HG02884 (cell line): ENCODE data around the gene EEFSEC.

Experiments used
- ATAC-seq: cut with Tn5 transposase; IDR thresholded peaks from one replicate; pipeline ENCODE4 v1.9.1; 2021; ENCODE audit warnings: mild to moderate bottlenecking, moderate library complexity; ENCODE audit not compliant: unreplicated experiment

Gene EEFSEC

DNA sequence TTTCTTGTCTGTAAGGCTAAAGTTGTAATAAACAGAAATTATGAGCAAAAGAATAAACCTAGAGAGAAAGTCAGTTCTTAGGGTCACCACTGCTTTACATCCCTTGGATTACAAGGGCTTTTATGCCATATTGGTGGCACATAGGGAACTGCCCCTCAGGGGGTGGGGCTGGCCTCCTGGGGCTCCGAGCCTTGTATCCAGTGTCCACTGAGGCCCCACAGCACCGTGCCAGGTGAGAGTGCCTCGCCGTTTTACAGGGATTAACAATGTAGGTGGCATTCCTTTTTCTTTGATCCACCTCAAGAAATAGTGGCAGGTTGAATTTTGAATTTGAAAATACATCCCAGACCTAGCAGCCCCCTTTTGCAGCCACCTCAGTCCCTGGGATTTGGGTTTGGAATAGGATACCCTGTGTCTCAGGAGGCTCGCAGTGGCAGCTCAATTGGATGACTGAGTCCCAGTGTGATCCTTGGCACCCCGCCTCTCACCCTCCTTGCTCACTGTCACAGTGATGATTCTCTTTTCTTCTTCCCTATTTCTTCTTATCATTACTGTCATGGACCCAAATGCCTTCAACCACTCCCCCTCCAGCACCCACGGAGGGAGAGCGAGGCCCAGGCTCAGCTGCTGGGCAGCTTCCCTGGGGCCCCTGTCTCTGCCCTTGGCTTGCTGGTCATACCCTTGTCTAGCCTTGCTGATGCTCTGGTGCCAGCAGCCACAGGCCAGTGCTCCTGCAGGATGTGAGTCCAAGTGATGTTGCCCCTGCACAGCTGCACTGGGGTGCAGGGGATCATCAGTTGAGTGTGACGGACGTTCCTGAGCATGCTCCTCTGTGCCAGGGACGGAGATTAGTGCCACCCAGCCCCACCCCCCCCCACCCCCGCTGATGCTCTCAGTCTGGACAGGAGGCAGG is 175.5 kb downstream of the EEFSEC start:
- ATAC-seq, result no peak

DNA sequence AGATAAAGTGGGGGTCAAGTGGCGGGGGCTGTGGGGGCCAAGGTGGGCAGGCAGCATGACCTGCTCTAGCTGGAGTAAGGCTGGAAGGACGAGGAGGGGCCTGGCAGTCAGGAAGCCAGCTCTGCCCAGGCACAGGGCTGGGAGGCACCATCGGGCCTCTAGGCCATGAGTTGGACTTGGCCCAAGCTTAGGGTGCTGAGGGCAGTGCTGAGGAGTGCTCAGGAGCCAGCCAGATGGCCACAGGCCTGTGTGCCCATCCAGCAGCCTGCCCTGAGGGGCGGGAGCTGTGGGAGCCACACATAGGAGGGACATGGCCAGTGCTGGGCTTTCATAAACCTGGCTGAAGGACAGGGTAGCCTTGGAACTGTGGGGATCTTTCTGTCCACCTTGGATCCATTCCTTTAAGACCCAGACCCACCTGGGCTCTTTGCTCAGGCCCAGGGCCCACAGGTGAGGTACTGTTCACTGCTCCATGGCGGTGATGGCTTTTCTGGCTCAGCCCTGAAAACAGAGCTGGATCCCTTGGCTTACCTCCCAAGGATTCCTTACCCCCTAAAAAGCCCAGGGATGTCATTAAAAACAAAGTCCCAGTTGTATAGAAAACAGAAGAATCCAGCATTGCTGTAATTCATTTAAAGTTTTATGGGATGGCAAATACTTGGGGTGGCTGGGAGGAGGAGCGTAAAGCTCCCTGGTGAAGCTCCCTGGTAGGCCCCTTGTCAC is 176.4 kb downstream of the EEFSEC start:
- ATAC-seq, result no peak

DNA sequence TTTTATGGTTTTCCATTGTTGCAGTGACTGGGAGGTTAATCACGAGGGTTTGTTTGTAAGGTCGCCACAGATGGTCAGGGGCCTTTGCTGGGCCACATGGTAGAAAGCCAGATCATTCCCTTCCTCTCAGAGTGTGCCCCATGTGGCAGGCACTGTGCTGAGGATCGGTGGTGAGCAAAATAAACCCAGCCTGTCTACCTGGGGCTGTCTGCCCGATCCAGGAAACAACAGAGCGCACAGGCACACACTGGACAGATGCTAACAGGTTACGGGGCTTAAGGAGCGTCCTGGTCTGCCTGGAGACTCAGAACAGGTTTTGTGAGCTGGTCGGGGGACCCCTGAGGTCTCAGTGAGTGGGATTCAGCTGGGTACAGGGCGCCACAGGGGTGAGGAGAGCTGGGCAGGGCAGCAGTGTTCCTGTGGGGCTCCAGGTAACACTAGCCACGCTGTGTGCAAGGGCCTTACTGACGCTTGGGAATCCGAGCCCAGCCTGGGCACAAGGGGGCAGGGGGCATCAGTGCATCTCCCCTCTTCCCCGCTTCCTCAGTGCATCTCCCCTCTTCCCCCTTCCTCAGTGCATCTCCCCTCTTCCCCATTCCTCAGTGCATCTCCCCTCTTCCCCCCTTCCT is 177.0 kb downstream of the EEFSEC start:
- no peak for ATAC-seq

DNA sequence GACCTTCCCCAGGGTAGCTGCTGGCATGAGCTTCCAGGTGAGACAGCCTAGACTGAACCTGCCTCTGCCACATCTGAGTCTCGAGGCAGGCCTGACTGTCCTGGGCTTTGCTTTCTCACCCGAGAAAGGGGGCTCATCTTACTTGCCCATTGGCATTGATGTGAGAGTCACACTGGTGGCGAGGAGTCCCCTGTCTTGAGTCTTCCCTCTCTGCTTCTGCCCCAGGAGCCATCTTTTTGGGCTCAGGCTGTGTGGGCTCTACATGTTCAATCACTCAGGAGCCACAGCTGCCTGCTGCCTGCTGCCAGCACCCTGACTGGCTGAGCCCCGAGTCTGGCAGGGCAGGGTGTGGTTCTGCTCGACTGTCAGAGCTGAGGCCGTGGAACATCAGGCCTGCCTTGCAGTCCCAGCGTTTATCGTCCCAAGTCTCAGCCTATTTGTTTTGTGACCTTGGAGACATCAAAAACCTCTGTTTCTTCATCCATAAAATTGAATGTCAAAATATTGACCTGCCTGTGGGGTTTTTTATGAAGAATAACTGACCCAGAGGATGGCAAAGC is 180.9 kb downstream of the EEFSEC start:
- no peak for ATAC-seq

DNA sequence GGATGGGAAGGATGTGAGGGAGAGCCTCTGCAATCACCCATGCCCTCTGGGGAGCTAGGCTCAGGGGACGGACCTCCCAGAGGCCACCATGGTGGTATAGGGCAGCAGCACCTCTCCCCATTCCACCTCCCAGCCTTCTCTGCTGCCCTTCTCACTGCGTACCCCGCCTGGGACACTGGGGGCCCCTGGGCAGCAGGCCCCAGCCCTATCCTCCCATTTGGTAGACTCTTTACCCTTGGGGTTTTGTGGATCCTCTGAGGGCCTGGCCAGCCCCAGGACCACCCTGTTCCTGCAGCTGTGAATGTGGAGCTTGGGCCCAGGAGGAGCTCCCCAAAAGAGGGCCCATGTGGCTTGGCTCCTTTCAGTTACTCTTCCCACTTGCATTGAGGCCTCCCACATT is 181.5 kb downstream of the EEFSEC start:
- ATAC-seq, result no peak

DNA sequence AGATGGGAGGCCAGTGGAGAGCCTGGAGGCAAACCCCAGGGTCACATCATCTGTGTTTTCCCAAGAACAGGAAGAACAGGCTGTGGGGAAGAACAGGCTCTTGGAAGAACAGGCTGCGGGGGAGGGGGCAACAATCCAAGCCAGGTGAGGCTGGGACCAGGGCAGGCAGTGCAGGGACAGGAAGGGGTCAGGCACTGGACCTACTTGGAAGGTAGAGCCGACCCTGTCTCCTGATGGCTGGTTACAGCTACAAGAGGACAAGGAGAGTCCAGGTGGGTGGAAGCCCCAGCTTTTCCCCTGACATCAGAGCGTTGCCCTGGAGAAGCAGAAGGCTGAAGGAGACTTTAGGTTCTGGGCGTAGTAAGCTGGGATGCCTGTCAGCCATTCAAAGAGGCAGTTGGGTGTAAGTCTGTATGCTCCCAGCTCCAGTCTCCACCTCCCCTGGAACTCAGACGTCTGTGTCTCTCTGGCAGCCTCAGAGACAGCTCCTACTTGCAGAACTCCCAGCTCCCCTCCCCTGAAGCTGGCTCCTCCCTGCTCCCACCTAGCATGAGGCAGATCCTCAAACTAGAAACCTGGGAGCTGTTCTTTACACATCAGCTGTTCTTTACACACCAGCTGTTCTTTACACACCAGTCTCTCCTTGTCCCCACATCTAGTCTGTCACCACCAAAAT is 182.5 kb downstream of the EEFSEC start:
- no peak for ATAC-seq

DNA sequence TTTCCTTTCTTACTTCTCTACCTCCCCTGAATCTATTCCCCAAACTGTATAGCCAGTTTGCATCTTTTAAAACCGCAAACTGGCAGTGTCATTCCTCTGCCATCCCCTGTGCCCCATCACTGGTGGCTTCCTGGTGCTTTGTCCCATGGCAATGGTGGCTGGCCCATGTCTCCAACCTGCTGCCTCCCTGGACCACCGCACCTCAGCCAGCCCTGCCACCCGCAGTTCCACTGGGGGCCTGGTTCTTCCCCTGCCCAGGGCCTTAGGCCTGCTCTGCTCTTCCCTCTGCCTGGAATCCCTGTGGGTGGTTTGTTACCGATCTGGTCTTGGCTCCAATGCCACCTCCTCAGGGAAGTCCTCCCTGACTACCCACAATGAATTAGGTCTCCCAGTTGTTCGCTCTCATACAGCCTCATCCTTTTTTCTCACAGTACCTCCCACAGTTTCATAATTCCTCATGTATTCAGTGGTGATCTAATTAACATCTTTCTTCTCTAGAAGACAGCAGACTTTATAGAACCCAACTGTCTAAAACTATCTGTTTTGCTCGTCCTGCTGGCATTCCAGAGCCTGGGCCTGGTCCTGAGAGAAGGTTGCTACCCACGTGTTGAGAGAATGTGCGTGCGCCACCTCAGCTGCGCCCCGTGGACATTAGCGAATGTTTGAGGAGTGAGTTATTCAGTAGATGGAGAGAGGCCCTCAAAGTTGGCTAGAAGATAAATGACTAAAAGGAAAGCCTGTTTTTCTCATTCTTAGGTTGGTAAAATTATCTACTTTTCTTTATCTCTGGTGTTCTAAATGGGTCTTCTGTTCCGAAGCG is 183.3 kb downstream of the EEFSEC start:
- ATAC-seq, result no peak

DNA sequence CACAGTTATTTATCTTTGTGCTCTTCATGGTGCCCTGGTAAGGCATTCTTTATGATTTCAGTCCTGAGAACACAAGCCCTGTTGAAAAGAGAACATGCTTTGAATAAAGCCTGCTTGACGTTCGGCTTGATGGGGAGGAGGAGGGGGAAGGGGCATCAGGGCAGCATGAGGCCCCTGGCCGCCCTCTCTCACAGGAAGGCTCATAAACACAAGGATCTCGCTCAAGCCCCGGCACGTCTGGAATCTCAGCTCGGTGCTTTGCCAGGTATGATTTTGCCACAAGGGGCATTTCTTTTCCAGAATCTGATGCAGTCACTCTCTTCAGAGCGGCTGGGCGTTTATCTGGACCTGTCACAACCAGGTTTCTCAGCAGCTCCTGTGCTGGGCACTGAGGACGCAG is 184.0 kb downstream of the EEFSEC start:
- no peak for ATAC-seq

DNA sequence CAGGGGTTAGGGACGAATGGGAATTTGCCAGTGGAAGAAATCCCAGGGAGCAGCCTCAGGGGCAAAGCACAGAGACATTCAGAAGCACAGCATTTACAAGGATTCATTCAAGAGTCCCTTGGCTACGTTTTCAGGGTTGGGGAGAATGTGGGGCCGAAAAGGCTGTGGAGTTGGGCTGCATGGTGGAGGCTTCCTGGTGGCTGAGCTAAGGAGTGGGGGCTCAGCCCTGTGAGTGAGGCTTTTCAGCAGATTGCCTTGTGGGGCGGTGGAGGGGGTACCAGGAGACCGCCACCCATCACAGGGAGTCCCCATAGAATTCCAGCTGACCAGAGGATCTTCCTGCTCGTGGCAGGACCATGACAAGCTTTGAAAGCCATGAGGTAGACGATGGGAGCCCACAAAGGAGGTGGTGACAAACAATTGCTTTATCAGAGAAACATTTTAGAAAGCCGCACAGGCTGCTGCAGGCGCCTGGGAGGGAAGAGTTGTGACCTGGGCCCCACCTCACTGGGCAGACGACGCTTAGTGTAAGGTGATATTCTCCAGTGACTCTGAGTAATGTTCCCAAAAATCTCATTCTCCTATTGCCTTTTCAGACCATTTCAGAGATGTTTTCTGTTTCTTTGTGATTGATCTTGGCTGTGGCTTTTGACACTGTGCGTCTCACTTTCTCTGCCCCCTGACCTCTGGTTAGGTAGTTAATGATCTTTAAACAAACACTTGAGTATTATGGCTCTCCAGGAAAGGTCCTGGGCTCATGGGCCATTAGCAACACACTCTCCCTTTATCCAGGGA is 185.5 kb downstream of the EEFSEC start:
- ATAC-seq, result no peak

DNA sequence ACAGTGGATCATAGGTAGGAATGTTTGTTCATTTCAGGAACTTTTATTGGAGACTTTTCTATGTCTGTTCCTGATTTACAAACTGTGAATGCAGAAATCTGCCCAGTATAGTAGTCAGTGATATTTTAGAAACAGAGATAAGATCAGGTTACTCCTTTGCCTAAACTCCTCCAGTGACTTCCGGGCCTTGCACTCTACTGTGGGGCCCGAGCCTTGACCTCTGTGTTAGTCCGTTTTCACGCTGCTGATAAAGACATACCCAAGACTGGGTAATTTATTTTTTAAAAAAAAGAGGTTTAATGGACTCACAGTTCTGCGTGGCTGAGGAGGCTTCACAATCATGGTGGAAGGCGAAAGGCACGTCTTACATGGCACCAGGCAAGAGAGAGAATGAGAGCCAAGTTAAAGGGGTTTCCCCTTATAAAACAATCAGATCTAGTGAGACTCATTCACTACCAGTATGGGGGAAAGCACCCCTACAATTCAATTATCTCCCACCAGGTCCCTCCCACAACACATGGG is 186.3 kb downstream of the EEFSEC start:
- no peak for ATAC-seq

DNA sequence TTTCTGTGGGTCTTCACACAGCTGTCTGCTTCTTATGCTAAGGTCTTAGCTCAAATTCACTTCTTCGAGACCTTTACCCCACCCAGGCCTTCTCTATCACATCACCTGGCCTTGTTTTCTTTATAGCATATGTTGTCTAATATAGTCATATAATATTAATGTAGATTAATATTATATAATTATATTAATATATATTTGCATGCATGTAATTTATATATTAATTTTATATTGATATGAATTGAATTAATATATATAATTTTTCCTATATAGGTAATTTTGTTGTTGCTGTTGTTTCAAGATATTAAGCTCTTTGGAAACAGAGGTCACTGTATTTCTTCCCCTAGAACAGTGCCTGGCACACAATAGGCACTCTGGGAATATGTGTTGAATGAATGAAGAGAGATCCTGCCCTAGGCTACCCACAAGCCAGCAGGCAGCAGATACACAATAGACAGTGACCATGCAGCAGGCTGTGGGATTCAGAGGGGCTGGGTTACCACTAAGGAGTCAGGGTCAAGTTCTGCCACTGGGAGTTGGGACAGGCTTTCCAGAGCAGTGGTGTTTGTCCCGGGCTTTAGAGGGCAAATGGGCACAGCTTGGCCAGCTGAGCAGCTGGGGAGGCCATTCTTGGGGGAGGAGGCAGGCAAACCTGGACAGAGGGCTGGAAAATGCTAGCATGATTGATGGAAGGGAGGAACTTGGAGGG is 187.1 kb downstream of the EEFSEC start:
- no peak for ATAC-seq

DNA sequence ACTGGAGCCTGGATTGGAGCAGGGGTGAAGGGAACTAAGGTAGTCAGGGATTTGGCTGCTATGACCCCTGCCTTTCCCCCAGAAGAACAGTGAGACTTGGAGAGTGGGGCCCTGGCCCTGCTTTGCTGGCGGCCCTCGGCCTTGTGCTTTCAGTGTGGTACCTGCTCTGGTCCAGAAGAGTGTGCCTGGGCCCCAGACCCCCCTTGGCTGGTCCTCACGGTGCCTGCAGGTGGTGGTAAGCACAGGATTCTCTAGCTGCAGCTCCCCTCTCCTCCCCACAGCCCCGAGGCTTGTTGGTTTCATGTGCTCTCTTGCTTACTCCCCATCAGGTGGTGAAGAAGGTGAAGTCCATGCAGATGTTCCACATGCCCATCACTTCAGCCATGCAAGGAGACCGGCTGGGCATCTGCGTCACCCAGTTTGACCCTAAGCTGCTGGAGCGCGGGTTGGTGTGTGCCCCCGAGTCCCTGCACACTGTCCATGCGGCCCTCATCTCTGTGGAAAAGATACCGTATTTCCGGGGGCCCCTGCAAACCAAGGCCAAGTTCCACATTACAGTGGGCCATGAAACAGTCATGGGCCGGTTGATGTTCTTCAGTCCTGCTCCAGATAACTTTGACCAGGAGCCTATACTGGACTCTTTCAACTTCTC is 187.7 kb downstream of the EEFSEC start:
- no peak for ATAC-seq

DNA sequence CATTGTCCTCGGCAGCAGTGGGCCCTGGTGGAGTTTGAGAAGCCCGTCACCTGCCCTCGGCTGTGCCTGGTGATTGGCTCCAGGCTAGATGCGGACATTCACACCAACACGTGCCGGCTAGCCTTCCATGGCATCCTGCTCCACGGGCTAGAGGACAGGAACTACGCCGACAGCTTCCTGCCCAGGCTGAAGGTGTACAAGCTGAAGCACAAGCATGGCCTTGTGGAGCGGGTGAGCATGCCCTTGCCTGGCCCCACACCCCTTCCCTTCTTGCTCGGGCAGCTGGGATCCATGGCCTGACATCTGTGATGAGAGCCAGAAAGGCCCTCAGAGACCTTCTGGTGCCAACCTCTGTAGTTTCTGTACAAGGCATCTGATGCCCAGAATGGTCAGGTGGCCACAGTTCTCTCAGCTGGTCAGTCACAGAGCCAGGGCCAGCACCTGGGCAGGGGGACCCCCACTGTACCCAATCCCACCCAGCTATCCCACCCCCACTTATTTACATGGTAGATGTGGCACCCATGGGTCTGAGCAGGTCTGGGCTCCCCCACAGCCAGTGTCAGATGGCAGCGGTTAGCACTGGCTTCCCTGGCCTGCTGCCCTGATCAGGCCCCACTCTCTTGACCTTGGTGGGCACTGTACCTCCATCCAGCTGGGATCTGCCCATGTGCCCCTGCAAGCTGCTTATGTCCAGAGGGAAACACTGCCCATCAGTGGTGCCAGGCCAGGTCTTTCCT is 188.5 kb downstream of the EEFSEC start:
- ATAC-seq, result no peak

DNA sequence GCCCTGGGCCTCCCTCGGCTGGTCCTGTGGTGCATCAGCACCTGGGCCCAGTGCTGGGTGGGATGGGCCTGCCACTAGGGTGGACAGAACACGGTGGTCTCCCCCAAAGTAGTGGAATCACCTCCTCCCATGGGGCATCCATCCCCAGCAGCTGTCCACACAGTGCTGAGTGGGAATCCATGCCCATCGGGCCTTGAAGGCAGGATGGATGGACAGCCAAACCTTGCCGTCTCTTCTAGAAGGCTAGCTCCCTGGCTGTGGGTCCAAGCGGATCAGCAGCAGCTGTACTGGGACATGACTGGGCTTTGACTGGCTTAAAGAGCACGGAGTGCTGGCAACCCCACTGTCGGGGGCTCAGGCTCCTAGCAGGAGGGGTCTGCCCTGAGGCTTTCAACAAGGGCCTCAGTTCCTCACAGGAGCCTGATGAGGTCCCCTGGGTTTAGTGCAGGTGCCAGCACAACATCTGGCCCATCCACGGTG is 189.5 kb downstream of the EEFSEC start:
- ATAC-seq, result no peak

DNA sequence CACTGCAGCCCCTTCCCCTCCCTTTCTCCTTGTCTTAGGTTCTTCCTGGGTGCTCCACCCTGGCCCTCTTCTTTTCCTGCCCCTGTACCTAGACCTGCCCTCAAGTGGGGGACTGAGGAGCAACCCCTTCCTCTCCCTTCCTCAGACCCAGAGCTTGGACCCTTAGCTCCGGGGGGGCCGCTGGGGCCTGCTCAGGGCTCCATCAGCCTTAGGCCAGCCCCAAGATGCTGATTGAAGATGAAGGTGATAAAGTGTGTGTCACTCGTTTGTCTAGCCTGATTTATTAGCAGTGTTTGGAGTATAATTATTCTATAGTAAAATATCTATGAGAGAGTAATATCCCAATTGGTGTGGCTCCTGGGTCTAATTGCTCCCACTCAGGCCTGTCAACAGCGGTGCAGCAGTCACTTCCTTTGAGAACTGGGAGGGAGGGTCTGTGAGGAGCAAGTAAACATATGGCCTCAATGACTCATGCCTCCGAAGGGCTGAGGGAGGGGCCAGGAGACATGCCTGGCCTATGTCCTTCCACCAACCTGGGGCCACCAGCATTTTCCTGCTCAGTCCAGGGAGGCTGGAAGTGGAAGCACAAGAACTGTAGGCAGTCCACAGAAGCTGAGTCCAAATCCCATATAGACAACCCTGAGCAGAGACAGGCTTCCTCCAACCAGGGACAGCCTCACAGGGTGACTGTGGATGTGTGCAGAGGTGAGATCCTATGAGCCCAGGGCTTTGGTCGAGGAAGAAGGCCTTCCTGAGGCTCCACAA is 190.2 kb downstream of the EEFSEC start:
- ATAC-seq, result no peak

DNA sequence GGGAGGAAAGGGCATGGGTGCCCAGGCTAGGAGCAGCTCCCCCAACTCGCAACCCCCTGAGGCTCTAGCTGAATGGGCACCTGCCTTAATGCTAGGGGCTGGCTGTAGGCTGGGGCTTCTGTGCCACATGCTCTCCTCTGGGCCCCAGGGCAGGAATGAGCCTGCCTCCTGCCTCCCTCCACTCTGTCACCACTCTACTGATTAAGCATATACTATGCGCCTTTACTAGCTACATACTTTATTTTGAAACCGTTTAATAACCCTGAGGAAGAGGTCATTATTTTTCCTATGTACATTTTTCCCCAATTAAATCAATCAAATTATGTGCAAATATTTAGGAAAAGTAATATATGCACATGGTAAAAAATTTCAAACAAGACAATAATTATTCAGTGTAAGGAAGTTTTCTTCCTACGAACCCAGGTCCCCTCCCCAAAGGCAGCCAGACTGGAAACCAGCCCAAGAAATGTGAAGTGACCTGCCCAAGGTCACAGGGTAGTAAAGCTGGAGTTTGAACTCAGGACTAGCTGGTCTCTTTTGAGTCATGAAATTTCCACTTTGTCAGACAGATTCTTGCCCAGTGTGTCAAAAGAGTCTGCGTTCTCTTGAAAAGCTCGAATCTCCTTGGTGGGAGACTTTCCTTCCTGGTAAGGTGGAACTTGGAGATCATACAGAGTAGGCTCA is 190.9 kb downstream of the EEFSEC start:
- no peak for ATAC-seq
